HepG2 (cell line): ENCODE results near the gene OR8B4. TPM values are rescaled to one million over a fixed set of nuclear protein-coding genes. Genes with fewer than 3 reads are reported as not detected.

Source experiments
- ATAC-seq: fragments of 200-7000 bp; cut with Tn5 transposase; 3 replicates; pipeline ENCODE4 v1.9.1; 2020; ENCODE audit warnings: mild to moderate bottlenecking, moderate library complexity
- BruUV-seq: library from RNA; stranded (reverse); fragments of 400-500 nt; replicated peaks from 2 replicates; lab custom pipeline; 2021; lab: Mats Ljungman, UMichigan
- CTCF ChIA-PET: fragments of 300-600 bp; formaldehyde crosslinking; extraction: SDS; loops from one replicate; lab custom pipeline; 2021; ENCODE audit warnings: low total read pairs, inconsistent platforms, low intra/inter-chr PET ratio; lab: Yijun Ruan, JAX
- POLR2A ChIA-PET: fragments of 350-600 bp; sonication (Branson Sonifier 250); formaldehyde crosslinking; loops from one replicate; lab custom pipeline; 2020; ENCODE audit warnings: antibody characterized with exemption, inconsistent platforms; lab: Yijun Ruan, JAX
- DNase-seq: peaks from one replicate; pipeline ENCODE4 v3.0.0-alpha.2; 2015; ENCODE audit warnings: low spot score
- FAIRE-seq: peaks from 3 replicates; lab custom pipeline; 2011; peaks lifted over from hg19 to GRCh38; lab: Jason Lieb, UNC
- H2AFZ ChIP-seq: one replicate; pipeline ENCODE4 v1.6.1; 2011; ENCODE audit warnings: low read length, inconsistent platforms
- H3K27ac ChIP-seq: fragments of 300-600 bp; 3 replicates; pipeline ENCODE4 v1.8.0; 2011; ENCODE audit warnings: mixed run types, mild to moderate bottlenecking, mixed read lengths, low read length, inconsistent platforms; ENCODE audit not compliant: insufficient read depth; ENCODE audit errors: extremely low read length
- H3K27me3 ChIP-seq, 2 experiments: fragments of 200-600 bp in 1 of 2; 2 replicates in 1 of 2; 3 replicates in 1 of 2; pipeline versions ENCODE4 v1.6.0 to v1.8.0; 2011; ENCODE audit warnings: low read length in 2 of 2, mild to moderate bottlenecking in 2 of 2, moderate library complexity in 2 of 2, inconsistent platforms in 1 of 2; ENCODE audit not compliant: insufficient read depth in 2 of 2, control insufficient read depth in 1 of 2
- H3K36me3 ChIP-seq, 2 experiments: fragments of 200-600 bp in 1 of 2; replicated peaks in 1 of 2; 2 replicates in 1 of 2; 3 replicates in 1 of 2; pipeline versions ENCODE4 v1.5.1 to v1.8.0; 2011; ENCODE audit warnings: low read length in 2 of 2, inconsistent platforms in 1 of 2; ENCODE audit not compliant: insufficient read depth in 2 of 2, control insufficient read depth in 1 of 2
- H3K4me1 ChIP-seq: 2 replicates; pipeline ENCODE4 v1.5.1; 2012; ENCODE audit warnings: low read length, inconsistent platforms; ENCODE audit not compliant: insufficient read depth
- H3K4me2 ChIP-seq: 2 replicates; pipeline ENCODE4 v1.6.0; 2011; ENCODE audit warnings: low read depth, low read length, inconsistent platforms
- H3K4me3 ChIP-seq, 3 experiments: fragments of 200-600 bp in 1 of 3; sonication (generic), shearing (Covaris generic) in 1 of 3; replicated peaks in 1 of 3; 2 replicates each; pipeline ENCODE4 v1.5.1; 2011 to 2016; ENCODE audit warnings: low read length in 3 of 3, inconsistent platforms in 2 of 3, low read depth in 2 of 3, mild to moderate bottlenecking in 2 of 3, control low read depth in 1 of 3, mixed read lengths in 1 of 3; ENCODE audit not compliant: insufficient read depth in 1 of 3
- H3K79me2 ChIP-seq: one replicate; pipeline ENCODE4 v1.6.1; 2011; ENCODE audit warnings: low read length, inconsistent platforms; ENCODE audit not compliant: insufficient read depth
- H3K9ac ChIP-seq: 2 replicates; pipeline ENCODE4 v1.6.0; 2011; ENCODE audit warnings: mild to moderate bottlenecking, low read depth, low read length, inconsistent platforms; ENCODE audit not compliant: insufficient read depth
- H3K9me3 ChIP-seq: 2 replicates; pipeline ENCODE4 v1.5.1; 2012; ENCODE audit warnings: mild to moderate bottlenecking, low read length
- H4K20me1 ChIP-seq: 2 replicates; pipeline ENCODE4 v1.6.0; 2011; ENCODE audit warnings: inconsistent platforms, mild to moderate bottlenecking, low read length, moderate library complexity; ENCODE audit not compliant: insufficient read depth
- NFE2L1 ChIP-seq: sonication (generic); formaldehyde crosslinking; IDR thresholded peaks from 2 replicates; pipeline ENCODE4 v1.4.0; 2020; ENCODE audit warnings: missing genetic modification reagents, mild to moderate bottlenecking, borderline replicate concordance
- POLR2AphosphoS5 ChIP-seq: IDR thresholded peaks from 2 replicates; pipeline ENCODE4 v1.6.1; 2012; ENCODE audit warnings: low read depth, low read length
- SRSF1 ChIP-seq: fragments of 200-400 bp; formaldehyde crosslinking; optimal IDR thresholded peaks from 2 replicates; pipeline ENCODE3; 2017; ENCODE audit warnings: mild to moderate bottlenecking, low read depth, low read length, moderate library complexity
- SRSF4 ChIP-seq: fragments of 200-400 bp; formaldehyde crosslinking; IDR thresholded peaks from one replicate; pipeline ENCODE4 v1.6.1; 2018; ENCODE audit warnings: mild to moderate bottlenecking, low read depth, low read length, moderate library complexity; ENCODE audit not compliant: poor library complexity, severe bottlenecking
- TGIF2 ChIP-seq: IDR thresholded peaks from 2 replicates; pipeline ENCODE4 v1.6.1; 2016; ENCODE audit warnings: control low read depth, missing compliant biosample characterization
- ZNF20 ChIP-seq: sonication (generic); formaldehyde crosslinking; IDR thresholded peaks from 2 replicates; pipeline ENCODE4 v1.4.0; 2020; ENCODE audit warnings: mild to moderate bottlenecking, moderate library complexity, missing genetic modification reagents
- ZNF547 ChIP-seq: sonication (generic); formaldehyde crosslinking; IDR thresholded peaks from 2 replicates; pipeline ENCODE4 v1.5.1; 2020; ENCODE audit warnings: mild to moderate bottlenecking, missing genetic modification reagents
- WGBS: methylation state at CpG from one replicate; pipeline ENCODE4 v1.1.6; 2017; ENCODE audit warnings: low lambda C conversion rate; 5-methylcytosine and 5-hydroxymethylcytosine counted together
- in situ Hi-C: cut with HindIII; loops from 2 replicates; pipeline ENCODE4 v1.10.0; 2017; ENCODE audit warnings: low pct_unique_long_range_greater_than_20kb; ENCODE audit not compliant: extremely low pct_ligation_motif_present
- intact Hi-C: fragments of 100-400 bp; cut with micrococcal nuclease; formaldehyde crosslinking; loops from one replicate; pipeline ENCODE4 v1.10.0; 2022; ENCODE audit not compliant: unreplicated experiment
- polyA plus RNA-seq, 8 experiments: library from polyadenylated mRNA; depleted of rRNA in 3 of 8; stranded (reverse) in 7 of 8; unstranded in 1 of 8; fragments of >200 nt; fragmentation: Illumina TruSeq in 4 of 8; extraction: Trizol in 4 of 8; gene quantifications; 2 replicates each; pipeline versions ENCODE4 v1.2.1 to v1.2.3, GENCODE V29; 2011 to 2016; ENCODE audit warnings: low read depth in 4 of 8, missing spikeins in 1 of 8, mixed read lengths in 1 of 8; ENCODE audit not compliant: insufficient read depth in 1 of 8
- total RNA-seq, 5 experiments: library from RNA; depleted of rRNA; stranded (reverse); fragments of >200 nt; fragmentation: Illumina TruSeq; extraction: Trizol; gene quantifications; 2 replicates each; pipeline ENCODE4 v1.2.3, GENCODE V29; 2016; ENCODE audit warnings: low read depth in 1 of 5
- TF ChIP-seq, protein P1 (sequence below): sonication (generic); formaldehyde crosslinking; IDR thresholded peaks from 2 replicates; pipeline ENCODE4 v1.5.1; 2020; ENCODE audit warnings: mild to moderate bottlenecking, missing genetic modification reagents, moderate library complexity
- TF ChIP-seq, protein P2 (sequence below): sonication (generic); formaldehyde crosslinking; IDR thresholded peaks from 2 replicates; pipeline ENCODE4 v1.4.0; 2020; ENCODE audit warnings: missing genetic modification reagents
- TF ChIP-seq, protein P3 (sequence below): sonication (generic); formaldehyde crosslinking; IDR thresholded peaks from 2 replicates; pipeline ENCODE4 v1.8.0; 2022; ENCODE audit warnings: missing genetic modification reagents, low read depth, mild to moderate bottlenecking, borderline replicate concordance
- TF ChIP-seq, protein P4 (sequence below): sonication (generic); formaldehyde crosslinking; IDR thresholded peaks from 2 replicates; pipeline ENCODE4 v1.4.0; 2020; ENCODE audit warnings: missing genetic modification reagents, low read depth, mild to moderate bottlenecking, borderline replicate concordance

Gene OR8B4
- total and polyA plus RNA-seq, 2 of the 13 experiments (the other 11 are each of a cell fraction or from before 2014, with no cell fraction given): not detected

DNA sequence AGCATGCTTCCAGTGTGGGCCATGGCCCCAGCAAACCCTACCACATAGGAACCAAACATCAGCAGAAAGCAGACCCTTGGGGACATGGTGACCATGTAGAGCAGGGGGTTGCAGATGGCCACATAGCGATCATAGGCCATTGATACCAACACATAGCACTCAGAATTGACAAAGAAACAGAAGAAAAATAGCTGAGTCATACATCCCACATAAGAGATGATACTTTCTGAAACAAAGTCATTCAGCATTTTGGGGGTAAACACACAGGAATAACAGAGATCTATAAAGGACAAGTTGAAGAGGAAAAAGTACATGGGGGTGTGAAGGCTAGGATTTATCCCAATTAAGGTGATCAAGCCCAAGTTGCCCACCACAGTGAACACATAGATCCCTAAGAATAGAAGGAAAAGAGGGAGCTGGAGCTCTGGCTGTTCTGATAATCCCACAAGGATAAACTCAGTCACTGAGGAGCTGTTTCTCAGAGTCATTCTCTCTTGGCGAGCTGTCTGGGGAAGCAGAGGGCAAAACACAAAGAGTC lies at the start of gene OR8B4 (continued):
- TF ChIP-seq, protein P1, sequence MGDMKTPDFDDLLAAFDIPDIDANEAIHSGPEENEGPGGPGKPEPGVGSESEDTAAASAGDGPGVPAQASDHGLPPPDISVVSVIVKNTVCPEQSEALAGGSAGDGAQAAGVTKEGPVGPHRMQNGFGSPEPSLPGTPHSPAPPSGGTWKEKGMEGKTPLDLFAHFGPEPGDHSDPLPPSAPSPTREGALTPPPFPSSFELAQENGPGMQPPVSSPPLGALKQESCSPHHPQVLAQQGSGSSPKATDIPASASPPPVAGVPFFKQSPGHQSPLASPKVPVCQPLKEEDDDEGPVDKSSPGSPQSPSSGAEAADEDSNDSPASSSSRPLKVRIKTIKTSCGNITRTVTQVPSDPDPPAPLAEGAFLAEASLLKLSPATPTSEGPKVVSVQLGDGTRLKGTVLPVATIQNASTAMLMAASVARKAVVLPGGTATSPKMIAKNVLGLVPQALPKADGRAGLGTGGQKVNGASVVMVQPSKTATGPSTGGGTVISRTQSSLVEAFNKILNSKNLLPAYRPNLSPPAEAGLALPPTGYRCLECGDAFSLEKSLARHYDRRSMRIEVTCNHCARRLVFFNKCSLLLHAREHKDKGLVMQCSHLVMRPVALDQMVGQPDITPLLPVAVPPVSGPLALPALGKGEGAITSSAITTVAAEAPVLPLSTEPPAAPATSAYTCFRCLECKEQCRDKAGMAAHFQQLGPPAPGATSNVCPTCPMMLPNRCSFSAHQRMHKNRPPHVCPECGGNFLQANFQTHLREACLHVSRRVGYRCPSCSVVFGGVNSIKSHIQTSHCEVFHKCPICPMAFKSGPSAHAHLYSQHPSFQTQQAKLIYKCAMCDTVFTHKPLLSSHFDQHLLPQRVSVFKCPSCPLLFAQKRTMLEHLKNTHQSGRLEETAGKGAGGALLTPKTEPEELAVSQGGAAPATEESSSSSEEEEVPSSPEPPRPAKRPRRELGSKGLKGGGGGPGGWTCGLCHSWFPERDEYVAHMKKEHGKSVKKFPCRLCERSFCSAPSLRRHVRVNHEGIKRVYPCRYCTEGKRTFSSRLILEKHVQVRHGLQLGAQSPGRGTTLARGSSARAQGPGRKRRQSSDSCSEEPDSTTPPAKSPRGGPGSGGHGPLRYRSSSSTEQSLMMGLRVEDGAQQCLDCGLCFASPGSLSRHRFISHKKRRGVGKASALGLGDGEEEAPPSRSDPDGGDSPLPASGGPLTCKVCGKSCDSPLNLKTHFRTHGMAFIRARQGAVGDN (CRISPR knock-in tag): no peak

DNA sequence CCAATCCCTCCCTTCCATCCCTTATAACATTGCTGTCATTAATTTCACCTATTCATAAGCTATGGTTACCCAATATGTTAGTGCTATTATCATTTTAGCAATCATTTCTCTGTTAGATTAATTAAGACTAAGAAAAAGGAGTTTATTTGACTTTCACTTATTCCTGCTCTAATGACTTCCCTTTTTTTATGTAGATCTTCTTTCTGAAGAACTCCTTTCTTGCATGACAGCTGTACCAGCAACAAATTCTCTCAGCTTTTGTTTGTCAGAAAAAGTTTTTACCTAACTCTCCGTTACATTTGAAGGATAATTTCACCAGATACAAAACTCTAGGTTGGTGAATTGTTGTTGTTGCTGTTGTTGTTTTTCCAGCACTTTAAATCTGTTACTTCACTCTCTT lies 49.4 kb upstream of the OR8B4 start:
- Histone ChIP-seq H3K79me2 (no peaks in the 10 kb centered on the region), H3K4me2 (no peak overlapping the region)
- in situ Hi-C loops: no loop called here
- TF ChIP-seq, protein P2, sequence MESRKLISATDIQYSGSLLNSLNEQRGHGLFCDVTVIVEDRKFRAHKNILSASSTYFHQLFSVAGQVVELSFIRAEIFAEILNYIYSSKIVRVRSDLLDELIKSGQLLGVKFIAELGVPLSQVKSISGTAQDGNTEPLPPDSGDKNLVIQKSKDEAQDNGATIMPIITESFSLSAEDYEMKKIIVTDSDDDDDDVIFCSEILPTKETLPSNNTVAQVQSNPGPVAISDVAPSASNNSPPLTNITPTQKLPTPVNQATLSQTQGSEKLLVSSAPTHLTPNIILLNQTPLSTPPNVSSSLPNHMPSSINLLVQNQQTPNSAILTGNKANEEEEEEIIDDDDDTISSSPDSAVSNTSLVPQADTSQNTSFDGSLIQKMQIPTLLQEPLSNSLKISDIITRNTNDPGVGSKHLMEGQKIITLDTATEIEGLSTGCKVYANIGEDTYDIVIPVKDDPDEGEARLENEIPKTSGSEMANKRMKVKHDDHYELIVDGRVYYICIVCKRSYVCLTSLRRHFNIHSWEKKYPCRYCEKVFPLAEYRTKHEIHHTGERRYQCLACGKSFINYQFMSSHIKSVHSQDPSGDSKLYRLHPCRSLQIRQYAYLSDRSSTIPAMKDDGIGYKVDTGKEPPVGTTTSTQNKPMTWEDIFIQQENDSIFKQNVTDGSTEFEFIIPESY (CRISPR knock-in tag): no peak
- no peak for TF ChIP-seq NFE2L1 (CRISPR knock-in tag)
- TF ChIP-seq, protein P3, sequence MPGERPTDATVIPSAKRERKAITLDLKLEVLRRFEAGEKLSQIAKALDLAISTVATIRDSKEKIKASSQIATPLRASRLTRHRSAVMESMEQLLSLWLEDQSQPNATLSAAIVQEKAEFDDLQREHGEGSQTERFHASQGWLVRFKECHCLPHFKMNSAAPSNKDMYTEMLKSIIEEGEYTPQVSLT (CRISPR knock-in tag): no peak
- TF ChIP-seq ZNF20 (CRISPR knock-in tag): no peak
- no peak for TF ChIP-seq SRSF4
- no peak for TF ChIP-seq ZNF547 (CRISPR knock-in tag)
- TF ChIP-seq SRSF1: no peak
- no peak for TF ChIP-seq TGIF2 (CRISPR knock-in tag)
- no peak for TF ChIP-seq POLR2AphosphoS5
- TF ChIP-seq, protein P4, sequence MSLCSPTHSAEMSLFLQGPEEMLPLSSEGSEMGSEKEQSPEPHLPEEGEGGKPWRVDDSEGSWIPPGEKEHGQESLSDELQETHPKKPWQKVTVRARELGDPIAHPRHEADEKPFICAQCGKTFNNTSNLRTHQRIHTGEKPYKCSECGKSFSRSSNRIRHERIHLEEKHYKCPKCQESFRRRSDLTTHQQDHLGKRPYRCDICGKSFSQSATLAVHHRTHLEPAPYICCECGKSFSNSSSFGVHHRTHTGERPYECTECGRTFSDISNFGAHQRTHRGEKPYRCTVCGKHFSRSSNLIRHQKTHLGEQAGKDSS (CRISPR knock-in tag): no peak
- TF ChIP-seq, all 625 proteins: peak for 0
- Histone ChIP-seq H3K9me3 (no peaks in the 10 kb centered on the region), H3K9ac (no peak overlapping the region), H2AFZ (no peak overlapping the region), H4K20me1 (no peaks in the 10 kb centered on the region), H3K27me3 (no peaks in the 10 kb centered on the region), H3K27ac (no peak overlapping the region), H3K4me1 (no peaks in the 10 kb centered on the region), H3K4me3 (no peak overlapping the region), H3K36me3 (no peaks in the 10 kb centered on the region)
- ATAC-seq (no peak), FAIRE-seq (no peak), DNase-seq (no peak)
- ChIA-PET CTCF (no interaction called here), POLR2A (no interaction called here)
- intact Hi-C loops: no loop called here
- WGBS: 3% methylated on average over 1 of the region's 1 CpG
- no TSS peak for BruUV-seq
